ENCODE data around the gene HIGD2A. TPM values are rescaled to one million over a fixed set of nuclear protein-coding genes. Genes with fewer than 3 reads are reported as not detected.

HIGD2A gene
- polyA plus RNA-seq, 1 donor = 203 TPM

DNA sequence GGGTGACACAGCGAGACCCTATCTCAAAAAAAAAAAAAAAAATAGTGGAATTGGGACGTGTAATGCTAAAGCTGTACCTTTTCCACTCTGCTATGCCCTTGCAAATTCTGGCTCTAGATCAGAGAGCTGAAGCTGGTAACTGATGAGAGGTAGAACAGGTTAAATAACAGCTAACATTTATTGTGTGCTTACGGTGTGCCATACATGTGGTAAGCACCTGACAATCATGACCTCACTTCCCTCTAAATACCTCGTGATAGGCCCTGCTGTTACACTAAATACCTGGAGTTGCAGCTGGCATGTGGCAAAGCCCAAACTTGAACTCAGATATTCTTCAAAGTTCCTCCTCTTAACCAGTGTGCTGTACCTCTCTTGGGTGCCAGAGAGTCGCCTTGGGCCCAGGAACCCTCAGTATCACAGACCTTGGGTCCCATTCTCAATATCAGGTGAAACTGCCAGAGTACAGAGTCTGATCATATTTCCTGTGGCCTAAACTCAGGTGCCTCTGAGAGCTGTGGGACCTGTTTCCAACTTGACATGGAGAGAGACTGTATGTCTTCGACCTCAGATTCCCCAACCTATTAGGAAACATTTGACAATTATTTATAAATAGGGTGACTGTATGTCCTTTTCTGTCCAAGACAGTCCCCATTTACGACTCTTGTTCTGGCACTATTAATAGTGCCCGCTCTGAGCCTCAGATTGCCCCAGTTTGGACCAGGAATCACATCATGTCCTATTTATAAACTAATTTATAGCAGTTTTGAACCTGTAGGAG lies 18.4 kb upstream of the HIGD2A start:
- no peak for DNase-seq

DNA sequence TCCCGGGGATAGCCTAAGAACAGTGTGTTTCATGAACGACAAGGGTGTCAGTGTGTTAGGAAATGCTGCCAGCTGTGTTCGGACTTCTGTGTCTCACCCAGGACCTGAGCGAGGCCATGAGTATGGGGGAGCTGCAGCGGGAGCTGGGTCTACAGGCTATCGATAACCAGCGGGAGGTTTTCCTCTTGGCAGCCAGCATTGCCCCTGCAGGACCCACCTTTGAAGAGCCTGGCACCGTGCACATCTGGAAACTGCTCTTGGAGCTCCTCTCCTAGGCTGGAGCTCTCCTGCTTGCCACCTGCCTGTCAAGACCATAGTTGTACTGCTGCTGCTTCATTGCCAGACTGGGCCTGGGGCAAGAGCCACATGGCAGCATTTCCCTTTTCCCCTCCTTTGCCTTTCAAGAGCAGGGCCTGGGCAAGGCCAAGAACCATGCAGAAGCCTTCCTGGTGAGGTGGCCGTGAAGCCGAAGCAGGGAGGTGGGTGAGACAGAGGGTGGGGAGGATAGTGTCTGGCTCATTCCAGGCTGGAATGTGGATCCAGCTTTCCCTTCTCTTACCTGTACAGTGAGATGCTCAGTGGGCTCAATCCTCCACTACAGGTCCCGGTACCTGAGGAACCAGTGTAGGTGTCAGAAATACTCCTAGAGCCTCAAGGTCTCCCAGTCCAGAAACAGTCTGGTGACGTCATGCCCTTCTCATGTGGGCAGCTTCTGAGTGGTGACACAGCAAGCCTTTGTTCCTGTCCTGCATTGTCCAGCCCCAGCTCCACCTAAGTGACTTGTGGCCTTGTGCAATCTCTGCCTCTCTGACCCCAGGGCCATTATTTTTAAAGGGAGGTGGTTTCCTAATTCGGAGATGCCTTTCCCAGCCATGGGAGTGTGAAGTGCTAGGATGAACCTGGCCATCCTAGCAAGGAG lies 16.7 kb upstream of the HIGD2A start:
- DNase-seq = no peak

DNA sequence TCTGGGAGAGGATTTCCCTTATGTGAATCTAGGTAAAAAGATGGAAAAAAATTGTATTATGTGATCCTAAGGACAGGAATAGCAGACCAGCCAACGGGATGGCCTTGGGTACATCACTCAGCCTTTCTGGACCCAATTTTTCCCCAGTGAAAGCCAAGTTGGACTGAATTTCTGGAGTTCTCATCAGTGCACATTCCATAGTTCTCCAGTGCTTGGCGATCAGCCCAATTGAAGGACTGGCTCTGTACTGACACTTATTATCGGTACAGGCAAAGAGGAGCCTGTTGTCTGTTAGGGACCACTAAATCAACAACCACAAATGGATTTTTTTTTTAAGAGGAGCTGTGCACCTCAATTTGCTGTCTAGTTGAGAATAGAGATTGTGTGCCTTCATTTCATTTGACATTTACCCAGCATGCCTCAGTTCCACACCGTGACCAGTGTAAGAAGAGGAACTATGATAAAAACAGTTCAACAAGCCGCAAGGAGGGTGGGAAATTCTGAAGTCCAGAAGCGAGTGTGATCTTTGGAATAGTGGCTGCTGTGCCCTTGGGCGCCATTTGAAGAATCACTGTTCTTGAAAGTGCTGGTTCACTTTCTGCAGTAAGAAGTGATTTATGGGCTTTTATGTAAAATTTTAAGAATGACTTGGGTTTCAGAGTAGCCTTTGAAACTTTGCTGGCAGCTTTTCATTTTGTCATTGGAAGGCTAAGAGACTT lies 15.3 kb upstream of the HIGD2A start:
- peak; percentile 41 for DNase-seq

DNA sequence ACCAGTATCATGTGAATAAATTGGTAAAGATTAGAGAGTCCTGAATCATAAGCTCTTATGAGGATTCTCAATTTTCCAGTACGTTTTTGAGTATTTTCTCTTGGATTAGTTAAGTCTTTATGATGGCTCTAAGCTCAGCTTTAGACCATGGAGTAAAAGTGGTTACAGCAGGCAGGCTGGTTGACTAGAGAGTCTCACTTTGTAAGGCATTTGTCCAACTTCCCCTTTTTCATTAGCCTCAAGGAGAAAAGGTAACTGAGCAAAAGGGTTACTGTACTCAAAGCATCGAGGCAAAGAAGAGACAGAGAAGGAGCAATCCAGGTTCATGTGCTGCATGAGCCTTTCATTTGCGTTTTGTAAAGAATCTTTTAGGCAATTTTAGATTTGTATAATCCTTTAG lies 8.7 kb upstream of the HIGD2A start:
- no peak for DNase-seq

DNA sequence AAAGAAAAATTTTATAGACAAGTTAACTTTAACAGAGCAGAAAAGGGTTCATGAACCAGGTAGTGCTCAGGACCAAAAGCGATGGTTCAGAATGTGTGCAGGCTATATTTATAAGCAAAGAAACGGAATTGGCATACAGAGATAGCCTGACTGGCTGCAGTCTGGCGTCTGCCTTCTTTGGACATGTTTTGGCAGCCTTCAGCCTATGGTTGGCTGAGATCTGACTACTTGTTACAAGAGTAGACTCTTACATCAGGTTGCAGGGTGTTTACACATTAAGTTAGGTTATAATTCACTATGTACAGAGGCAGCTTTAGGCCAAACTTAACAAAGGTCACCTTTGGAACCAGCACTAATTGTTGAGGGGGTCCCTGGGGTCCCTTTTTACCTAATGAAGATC lies 7.1 kb upstream of the HIGD2A start:
- no peak for DNase-seq

DNA sequence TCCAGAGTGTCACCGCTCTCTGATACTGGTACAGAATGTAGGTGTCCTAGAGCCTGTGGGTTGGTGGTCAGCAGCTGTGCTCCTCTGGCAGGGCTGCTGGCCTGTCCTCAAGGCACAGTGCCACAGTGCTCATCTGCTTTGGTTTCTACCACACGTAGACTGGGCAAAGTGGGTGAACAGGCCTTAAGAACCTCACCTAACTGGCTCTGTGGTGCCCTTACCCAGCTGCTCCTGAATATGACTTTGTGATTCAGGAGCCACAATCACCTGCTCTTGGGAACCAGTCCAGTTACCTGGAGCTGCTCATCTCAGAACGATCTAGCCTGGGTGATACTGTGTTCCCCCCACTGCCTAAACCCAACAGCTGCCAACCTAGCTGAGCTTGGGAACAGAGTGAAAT lies 6.6 kb upstream of the HIGD2A start:
- DNase-seq = no peak

DNA sequence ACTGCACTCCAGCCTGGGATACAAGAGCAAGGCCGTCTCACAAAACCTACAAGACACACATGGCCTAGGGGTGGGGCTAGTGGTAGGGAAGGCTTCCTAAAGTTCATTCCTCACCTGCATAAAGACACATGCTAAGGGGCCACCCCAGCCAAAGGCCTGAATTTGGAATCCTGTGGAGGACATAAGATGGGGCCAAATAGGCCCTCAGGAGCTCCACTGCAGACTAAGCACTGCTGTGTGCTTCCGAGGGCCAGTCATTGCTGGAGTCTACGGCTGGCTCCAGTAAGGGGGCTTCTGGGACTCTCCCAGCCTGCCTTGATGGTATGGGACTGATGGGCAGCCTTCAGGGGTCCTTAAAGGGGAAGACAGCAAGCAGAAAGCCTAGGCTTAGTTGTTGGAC lies 5.8 kb upstream of the HIGD2A start:
- no peak for DNase-seq

DNA sequence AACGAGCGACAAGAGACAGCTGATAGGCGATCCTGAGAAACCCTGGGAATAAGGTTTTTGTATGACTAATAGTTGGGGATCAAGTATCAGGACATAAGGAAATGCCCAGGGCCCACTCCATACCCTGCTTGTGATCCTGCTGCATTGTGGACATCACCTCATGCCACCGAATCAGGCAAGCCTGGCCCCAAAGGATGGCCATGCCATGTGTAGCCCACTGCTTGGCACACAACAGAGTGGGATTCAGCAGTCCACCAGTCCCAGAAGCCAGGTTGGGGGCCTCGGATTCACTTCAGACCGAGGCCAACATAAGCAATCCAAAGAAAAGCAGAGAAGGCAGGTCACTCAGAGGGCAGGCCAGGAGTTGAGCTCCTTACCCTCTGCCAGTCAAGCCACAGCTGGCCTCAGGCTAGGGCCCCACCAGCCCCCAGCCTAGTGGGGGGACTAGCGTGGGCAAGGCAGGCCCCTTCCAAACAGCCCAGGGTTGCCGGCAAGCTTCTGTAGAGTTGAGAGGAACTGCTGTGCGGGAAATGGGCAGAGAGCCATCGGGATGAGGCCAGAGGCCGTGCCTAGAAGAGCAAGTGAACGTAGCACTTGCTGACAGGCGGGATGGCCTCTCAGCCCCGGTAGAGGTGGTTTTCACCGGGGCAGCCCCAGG lies 5.2 kb upstream of the HIGD2A start:
- DNase-seq = no peak

DNA sequence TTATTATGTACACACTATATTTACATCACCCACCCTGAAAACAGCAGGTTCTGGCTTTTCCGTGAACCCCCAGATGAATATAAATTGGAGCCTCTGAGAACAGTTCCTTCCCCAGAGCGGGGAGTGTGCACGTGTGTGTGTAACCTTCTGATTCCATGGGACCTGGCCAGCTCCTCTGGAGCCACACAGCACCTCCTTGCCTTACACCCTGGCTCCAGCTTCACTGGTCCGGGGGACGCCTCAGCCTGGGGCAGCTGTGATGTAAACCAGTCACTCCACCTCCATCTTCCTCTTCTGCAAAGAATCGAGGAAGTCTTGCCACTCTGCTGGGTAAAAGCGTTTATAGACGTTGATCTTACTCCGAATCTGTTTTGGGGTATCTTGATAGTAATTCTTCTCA lies 4.6 kb upstream of the HIGD2A start:
- DNase-seq = no peak

DNA sequence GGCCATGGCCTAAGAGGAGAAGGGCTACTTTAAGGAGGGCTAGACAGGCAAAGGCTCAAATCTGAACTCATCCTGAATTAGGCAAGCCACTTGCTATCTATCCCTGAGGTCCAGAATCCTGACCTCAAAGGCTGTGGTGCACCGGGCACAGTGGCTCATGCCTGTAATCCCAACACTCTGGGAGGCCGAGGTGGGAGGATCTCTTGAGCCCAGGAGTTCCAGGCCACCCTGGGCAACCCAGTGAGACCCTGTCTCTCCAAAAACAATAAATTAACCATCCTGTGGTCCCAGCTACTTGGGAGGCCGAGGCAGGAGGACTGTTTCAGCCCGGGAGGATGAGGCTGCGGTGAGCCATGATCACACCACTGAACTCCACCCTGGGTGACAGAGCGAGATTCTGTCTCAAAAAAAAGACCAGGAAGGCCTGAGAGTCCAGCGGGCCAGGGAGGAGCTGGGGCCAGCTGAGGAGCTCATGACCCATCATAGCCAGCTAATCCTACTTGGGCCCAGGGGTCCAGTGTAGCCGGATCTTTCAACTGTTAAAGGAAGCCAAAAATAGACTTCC lies 4.1 kb upstream of the HIGD2A start:
- DNase-seq = no peak

DNA sequence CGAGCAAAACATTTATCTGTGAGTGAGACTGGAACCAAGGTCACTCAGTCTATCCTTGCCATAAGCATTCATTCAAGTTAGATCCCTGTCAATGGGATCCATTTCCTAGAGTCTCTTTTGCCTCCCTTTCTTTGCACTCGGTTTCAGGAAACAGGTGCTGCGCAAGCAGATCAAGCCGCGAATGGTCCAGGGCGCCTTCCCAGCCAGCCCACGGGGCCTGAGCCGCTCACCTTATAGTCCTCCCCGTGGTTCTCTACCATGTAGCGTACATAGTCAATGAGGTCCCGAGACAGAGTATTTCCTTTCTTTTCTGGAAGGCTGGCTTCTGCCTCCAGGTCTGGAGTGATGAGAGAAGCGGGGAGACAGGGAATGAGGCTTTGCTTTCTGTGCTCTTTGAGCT lies 3.6 kb upstream of the HIGD2A start:
- no peak for DNase-seq

DNA sequence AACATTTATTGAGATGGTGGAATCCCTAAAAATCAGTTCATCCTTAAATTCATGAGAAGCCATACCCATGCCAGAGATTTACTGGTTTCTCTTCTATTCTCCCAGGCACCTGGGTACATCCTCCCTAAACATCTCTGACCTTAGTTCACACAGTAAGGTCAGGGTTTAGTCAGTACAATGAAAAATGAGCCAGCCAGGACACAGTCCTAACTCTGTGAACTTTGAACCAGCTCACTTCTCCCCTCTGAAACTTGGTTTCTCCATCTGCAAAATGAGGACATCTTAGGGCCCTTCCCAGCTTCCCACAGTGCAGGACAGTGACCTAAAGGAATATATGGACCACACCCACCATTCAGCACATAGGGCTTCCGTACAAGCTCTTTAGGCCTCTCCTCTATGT lies 2.1 kb upstream of the HIGD2A start:
- no peak for DNase-seq

DNA sequence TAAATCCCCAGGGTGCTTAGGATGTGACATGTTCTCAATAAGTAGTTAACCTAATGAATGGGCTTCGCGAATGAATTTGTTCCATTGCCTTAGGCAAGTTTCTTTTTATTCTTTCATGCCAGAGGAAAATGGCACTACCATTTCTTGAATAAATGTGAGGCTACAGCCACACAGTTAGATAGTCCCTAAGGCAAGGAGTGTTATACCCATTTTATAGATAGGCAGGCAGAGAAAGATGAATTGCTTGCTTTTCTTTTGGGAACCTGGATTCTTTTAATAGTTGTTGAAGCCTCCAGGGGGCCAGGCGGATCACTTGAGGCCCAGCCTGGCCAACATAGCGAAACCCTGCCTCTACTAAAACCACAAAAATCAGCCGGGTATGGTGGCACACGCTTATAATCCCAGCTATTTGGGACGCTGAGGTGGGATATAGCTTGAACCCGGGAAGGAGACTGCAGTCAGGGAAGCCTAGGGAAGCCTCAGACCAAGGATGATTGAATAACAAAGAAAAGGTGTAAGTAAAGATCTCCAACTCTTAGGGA lies 1.1 kb upstream of the HIGD2A start:
- DNase-seq = no peak

DNA sequence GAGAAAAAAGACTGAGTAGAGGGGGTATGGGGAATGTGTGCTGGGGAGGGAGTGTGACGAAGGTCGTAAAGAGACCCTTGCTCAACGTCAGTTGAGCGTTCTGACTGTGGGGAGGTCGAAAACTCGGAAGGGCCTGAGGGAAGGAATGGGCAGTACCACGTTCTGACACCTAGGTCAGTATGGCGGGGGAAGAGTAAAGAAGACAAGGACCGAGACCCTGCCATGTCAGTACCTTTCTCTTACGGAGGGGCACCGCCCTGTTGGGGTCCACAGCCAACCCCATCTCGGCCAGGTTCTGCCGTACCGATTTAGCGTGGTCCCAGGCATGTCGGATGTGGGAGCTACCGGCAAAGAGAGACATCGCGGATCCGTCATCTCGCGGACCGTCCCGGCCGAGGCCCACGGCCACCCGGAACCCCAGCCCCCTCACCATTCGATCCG lies 528 bp upstream of the HIGD2A start:
- no peak for DNase-seq

DNA sequence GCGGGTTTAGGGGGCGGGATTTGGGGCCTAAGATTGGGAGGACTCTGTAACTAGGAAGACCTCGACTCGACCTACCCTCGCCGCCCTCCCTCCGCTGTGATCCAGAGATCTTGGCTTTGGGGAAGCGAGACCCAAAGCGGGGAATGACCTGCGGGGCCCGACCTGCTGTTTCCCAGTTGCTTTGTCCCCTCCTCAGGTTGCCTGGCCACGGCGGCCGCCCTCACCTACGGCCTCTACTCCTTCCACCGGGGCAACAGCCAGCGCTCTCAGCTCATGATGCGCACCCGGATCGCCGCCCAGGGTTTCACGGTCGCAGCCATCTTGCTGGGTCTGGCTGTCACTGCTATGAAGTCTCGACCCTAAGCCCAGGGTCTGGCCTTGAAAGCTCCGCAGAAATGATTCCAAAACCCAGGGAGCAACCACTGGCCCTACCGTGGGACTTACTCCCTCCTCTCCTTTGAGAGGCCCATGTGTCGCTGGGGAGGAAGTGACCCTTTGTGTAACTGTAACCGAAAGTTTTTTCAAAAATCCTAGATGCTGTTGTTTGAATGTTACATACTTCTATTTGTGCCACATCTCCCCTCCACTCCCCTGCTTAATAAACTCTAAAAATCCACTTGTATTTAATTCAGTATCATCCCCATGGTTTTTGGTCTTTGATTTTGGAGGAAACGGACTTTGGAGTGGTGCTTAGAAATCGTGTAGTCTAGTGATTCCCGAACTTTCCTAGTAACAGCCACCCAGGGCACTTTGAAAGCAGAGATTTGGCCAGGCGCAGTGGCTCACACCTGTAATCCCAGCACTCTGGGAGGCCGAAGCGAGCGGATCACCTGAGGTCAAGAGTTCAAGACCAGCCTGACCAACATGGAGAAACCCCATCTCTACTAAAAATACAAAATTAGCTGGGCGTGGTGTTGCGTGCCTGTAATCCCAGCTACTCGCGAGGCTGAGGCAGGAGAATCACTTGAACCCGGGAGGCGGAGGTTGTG lies 878 bp downstream of the HIGD2A start:
- DNase-seq = no peak

DNA sequence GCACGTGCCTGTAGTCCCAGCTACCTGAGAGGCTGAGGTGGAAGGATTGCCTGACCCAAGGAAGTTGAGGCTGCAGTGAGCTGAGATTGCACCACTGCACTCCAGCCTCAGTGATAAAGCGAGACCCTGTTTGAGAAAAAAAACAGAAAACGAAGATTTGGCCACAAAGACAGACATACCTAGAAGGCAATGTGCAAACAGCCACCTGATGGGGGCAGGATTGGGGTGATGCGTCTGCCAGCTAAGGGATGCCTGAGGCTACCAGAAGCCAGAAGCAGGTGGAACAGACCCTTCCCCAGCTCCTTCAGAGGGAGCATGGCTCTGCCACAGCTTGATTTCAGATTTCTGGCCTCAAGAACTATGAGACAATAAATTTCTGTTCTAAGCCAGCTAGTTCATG lies 2.9 kb downstream of the HIGD2A start:
- DNase-seq = no peak

DNA sequence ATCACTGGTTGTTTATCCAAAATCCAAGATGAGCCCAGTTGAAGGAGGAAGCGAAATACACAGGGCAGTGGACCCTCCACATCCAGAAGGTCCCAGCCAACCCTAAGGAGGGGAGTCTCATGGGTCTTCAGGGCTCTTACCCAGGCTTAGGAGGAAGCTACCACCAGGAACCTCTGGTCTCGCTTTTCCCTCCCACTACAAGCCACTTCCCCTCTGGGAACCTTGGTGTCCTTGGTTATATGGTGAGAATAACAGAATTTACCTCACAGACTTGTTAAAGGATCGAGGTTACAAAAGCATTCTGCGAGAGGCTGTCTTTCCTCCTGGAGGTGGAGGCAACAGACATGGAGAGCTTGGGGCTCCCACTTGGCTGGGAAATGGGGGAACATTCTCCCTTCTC lies 3.4 kb downstream of the HIGD2A start:
- DNase-seq = no peak

DNA sequence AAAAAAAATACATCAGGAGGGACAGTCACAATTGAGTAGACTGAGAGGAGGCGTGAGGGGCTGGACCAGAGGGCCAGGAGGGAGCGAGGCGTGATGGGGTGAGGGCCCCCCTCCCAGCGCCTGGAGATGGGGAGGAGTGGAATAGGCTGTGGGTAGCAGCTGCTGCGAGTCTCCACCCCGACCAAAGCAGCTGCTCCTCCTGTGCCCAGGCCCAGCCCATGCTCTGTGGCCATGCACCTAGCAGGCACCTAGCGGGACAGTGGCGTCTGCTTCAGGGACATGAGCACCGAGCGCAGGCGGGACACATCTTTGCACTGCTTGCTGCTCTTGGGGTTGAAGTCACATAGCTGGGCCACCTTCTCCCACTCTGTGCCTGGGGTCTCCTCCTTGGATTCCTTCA lies 4.0 kb downstream of the HIGD2A start:
- DNase-seq = no peak

DNA sequence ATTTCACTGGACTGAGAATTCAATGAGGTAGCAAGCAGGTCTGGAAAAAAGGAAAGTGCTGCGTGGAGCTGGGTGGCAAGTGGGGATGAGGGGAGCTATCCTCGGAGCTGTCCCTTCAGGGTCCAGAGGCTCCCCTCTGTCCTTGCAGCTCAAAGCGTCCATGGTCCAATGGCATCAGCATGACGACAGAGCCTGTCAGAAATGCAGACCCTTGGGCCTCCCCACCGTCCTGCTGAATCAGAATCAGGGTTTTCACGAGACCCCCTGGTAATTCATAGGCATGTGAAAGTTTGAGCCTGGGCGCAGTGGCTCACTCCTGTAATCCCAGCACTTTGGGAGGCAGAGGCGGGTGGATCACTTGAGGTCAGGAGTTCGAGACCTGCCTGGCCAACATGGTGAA lies 5.5 kb downstream of the HIGD2A start:
- DNase-seq = no peak

DNA sequence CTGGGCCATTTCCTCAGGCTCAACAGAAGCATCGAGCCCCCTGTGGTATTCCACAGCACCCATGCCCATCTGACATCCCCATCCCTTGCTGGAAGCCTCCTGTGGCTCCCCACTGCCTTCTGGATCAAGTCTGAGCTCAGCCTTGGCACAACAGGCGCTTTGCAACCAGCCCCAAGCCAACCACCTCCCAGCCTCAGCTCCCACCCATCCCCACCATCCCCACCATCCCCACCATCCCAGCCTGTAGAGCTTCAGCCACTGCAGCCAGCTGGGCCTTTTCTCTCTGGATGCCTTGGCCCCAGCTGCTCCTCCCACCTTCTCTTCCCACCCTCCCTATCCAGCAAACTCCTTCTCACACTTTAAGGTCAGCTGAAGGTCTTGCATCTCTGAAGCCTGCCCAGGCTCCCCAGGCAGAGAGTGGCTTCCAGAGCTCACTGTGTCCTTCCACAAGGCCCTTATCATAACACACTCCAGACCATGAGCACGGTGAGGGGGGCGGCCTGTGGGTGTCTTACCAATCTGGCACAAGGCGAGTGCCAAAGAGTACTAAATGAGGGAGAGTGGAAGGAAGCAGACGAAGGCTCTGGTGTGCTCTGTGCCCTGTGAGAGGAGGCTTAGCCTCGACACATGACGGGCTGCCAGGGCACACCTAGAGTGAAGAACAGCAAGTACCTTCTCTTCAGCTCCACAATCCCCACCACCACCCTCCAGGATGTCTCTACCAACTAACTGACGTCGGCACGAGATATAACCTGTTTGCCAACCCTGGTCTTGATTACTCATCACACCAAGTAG lies 6.5 kb downstream of the HIGD2A start:
- DNase-seq = no peak
